ENCODE results near the gene DIS3L.
"Not testable (repeated sequence)": the region's sequence is repeated elsewhere in the genome, so short reads cannot be mapped to it uniquely, and the experiment has no call there.

The DIS3L gene

GRCh38 chr15:66276546-66276945, 16.8 kb upstream of the DIS3L start:
- no peak for DNase-seq (ENCODE audit: low read depth in 2 of 2)

- DNase-seq (ENCODE audit: low read depth in 2 of 2) = no peak
These were observed 15.3 kb upstream of the DIS3L start for GRCh38 chr15:66278056-66278455.

GRCh38 chr15:66278671-66279070, 14.7 kb upstream of the DIS3L start:
- no peak for DNase-seq (ENCODE audit: low read depth in 2 of 2)

- DNase-seq (ENCODE audit: low read depth in 2 of 2) = no peak
These were observed 9.1 kb upstream of the DIS3L start for GRCh38 chr15:66284271-66284670.

DNA sequence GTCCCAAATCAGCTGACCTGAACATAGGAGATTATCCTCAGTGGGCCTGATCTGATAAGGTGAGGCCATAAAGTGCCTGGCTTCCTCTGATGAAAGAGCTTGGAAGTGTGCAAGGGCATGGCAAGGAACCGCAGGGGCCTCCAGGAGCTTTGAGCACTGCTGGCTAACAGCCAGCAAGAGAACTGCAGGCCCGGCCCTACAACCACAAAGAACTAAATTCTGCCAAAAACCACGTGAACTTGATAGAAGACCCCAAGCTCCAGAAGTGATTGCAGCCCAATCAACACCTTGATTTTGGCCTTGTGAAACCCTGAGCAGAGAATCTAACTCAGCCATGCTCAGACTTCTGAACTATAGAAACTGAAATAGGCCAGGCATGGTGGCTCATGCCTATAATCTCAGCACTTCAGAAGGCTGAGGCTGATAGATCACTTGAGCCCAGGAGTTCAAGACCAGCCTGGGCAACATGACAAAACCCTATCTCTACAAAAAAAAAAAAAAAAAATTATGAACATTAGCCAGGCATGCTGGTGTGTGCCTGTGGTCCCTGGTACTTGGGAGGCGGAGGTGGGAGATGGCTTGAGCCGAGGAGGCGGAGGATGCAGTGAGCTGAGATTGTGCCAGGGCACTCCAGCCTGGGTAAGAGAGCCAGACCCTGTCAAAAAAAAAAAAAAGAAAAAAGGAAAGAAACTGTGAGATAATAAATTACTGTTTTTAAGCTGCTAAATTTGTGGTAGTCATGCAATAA, 7.7 kb upstream of the DIS3L start:
- DNase-seq (ENCODE audit: low read depth in 2 of 2) = no peak

- DNase-seq (ENCODE audit: low read depth in 2 of 2) = peak in 1 of 2 experiments; percentile 5
These were observed 5.8 kb upstream of the DIS3L start for GRCh38 chr15:66287461-66288057.

DNA sequence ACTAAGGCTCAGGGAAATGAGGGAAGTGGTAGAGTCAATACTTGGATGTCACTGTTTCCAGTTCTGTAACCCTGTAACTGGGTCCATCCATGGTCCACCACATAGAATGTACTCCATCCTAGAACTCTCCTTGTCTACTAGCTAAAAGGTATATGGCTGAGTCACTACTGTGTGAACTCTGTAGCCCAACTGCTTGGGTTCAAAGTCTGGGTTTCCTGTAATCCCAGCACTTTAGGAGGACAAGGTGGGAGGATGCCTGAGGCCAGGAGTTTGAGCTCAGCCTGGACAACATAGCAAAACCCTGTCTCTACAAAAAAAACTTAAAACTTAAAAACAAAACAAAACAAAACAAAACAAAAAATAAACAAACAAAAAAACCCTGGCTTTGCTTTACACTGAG, 5.3 kb upstream of the DIS3L start:
- no peak for DNase-seq (ENCODE audit: low read depth in 2 of 2)

- no peak for DNase-seq (ENCODE audit: low read depth in 2 of 2)
These were observed 4.7 kb upstream of the DIS3L start for GRCh38 chr15:66288551-66289185.

- DNase-seq (ENCODE audit: low read depth in 2 of 2) = no peak
These were observed 3.4 kb upstream of the DIS3L start for GRCh38 chr15:66290007-66290406.

DNA sequence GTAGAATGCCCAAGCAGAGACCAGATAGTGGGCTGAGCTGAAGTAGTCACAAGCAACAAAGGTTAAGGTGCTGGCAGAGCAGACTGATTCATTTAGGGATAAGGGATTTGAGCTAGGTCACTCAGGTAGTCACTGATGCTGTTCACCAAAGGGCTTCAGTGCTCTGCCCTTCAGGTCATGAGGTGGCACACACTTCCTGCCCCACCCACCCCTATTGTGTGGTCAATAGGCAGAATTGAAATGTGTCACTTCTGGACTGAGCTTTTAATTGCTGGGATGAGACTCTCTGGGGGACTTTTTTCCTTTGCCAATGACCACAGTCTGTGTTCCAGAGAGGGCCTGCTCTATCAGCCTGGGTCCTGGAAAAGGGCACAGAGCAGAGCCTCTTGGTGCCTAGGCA, 2.9 kb upstream of the DIS3L start:
- no peak for DNase-seq (ENCODE audit: low read depth in 2 of 2)

DNA sequence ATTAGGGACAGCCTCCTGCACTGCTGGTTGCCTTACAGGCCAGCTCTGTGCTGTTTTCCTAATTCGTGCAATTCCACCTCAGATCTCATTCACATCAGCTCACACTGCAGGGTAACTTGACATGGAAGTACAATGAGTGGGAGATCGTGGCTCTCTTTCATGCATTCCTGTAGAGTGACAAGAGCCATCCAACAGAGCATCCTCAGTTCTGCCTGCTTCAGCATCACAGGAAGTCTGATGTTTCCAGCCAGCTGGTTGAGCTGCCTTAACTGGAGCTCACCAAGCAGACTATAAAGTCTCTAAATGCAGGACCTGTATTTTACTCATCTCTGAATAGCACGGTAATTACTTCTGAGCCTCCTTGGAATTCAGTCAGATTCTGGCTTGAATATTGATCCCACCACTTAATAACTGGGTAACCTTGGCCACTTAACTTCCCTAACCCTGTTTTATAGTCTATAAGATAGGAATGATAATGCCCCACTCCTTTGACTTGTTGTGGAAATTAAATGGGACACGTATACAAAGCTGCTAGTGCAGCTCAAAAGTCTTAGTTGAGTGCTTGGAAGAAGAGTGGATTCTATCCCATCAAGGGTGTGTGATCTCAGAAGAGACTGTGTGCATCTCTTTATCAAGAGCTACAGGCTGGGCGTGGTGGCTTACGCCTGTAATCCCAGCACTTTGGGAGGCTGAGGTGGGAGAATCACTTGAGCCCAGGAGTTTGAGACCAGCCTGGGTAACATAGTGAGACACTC, 1.4 kb upstream of the DIS3L start:
- DNase-seq (ENCODE audit: low read depth in 2 of 2) = no peak

GRCh38 chr15:66292571-66293418, 573 bp upstream of the DIS3L start:
- DNase-seq (ENCODE audit: low read depth in 2 of 2) = no peak

GRCh38 chr15:66294157-66294931, 976 bp downstream of the DIS3L start:
- DNase-seq (ENCODE audit: low read depth in 2 of 2) = peak; percentile 75 to 77

DNA sequence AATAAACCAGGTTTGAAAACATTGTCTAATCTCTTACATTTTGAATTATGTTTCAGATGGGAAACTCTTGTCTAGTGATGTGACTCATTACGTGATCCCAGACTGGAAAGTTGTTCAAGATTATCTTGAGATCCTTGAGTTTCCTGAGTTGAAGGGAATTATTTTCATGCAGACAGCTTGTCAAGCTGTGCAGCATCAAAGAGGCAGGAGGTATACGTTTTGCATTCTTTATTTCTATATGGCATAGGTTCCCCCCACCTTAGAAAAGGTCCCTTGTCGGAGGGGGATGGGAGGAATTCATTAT, 1.5 kb downstream of the DIS3L start:
- peak in 1 of 2 experiments; percentile 14 for DNase-seq (ENCODE audit: low read depth in 2 of 2)

- DNase-seq (ENCODE audit: low read depth in 2 of 2) = no peak
These were observed 2.8 kb downstream of the DIS3L start for GRCh38 chr15:66296186-66296585.

DNA sequence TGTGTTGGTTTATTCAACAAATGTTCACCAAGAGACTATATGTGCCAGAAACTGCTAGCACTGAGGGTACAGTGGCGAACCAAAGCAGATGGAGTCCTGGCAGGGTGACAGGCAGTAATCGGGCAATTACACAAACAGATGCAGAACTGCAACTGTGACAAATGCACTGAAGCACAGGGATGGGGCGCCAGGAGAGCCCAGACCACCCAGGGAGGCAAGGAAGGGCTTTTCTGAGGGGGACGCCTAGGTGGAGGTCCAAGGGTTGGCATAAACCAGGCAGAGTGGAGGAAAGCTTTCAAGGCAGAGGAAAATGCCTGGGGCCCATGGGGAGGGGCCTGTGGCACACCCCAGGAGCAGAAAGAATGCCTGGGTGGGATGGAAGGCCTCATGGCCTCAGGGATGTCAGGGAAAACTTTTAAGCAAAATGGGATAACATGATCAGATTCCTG, 5.5 kb downstream of the DIS3L start:
- no peak for DNase-seq (ENCODE audit: low read depth in 2 of 2)

DNA sequence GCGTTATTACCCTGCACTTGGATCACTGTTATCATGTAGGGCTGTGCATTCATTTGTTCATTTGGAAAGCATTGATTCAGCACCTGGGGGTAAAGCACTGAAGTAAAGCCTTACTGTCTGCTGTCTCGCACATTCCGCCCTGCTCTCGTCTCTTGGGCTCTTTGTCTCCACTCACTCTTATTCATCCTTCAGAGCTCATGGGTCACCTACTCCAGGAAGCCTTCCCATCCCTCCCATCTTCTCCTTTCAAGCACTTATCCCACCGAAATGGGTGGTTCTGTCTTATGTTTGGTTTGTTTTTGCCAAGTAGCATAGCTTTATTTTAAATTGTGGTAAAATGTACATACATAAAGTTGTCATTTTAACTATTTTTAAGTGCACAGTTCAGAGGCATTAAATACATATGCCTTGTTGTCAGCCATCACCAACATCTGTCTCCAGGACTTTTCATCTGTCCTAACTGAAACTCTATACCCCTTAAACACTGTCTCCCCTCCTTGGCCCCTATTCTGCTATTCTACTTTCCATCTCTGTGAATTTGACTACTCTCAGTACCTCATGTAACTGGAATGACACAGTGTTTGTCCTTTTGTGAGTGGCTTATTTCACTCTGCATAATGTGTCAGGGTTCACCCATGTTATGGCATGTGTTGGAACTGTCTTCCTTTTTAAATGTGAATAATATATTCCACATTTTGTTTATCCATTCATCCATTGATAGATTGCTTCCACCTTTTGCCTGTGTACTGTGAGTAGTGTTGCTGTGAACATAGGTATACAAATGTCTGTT, 9.3 kb downstream of the DIS3L start:
- DNase-seq (ENCODE audit: low read depth in 2 of 2) = no peak

DNA sequence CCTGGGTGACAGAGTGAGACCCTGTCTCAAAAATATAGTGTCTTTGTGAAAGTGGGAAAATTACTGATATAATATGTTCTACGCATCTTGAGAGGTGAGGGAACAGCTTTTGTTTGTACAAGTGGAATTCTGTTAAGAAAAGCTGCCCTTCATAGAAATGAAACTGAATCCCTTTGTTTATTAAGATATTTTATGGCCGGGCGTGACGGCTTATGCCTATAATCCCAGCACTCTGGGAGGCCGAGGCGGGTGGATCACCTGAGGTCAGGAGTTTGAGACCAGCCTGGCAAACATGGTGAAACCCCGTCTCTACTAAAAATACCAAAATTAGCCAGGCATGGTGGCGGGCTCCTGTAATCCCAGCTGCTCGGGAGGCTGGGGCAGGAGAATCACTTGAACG, 11.1 kb downstream of the DIS3L start:
- not testable (repeated sequence) for DNase-seq (ENCODE audit: low read depth in 2 of 2)

DNA sequence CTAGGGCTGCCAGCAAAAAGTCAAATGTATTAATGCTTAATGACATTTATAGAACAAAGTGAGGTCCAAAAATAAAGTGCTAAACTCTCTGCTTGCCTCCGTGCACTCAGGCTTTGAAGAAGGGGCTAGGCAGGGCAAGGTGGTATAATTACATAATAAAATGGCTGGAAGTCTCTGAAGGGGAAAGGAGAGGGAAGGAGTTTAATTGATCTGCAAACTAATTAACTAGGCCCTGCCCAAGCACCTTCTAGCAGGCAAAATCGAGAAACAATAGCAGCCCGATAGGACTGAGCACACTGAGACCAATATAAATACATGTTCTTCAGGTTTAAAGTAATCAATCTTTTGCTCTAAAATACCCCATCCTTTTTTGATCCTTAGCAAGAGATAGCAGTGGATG, 13.0 kb downstream of the DIS3L start:
- no peak for DNase-seq (ENCODE audit: low read depth in 2 of 2)

- DNase-seq (ENCODE audit: low read depth in 2 of 2) = no peak
These were observed 15.2 kb downstream of the DIS3L start for GRCh38 chr15:66308531-66308930.

Measured in fibroblast of skin of left quadriceps (primary cell).